ENCODE measurements around the gene AQP9. TPM values are rescaled to one million over a fixed set of nuclear protein-coding genes. Genes with fewer than 3 reads are reported as not detected.

AQP9 gene
- polyA plus RNA-seq, result not detected in 2 replicates

GRCh38 chr15:58138106-58138505 is at the start of gene AQP9:
TSS of gene AQP9 (plus strand) at chr15:58138381. CDS start at chr15:58138566, 185 bp downstream.

Other genes starting within 250 kb of the AQP9 start
- 3.2 TPM in 1 of 2 replicates, not detected in the other for gene ALDH1A2, start 72.7 kb upstream of the AQP9 start, polyA plus RNA-seq

Data from Purkinje cell (primary cell).